ES-I3 (cell line): Measurements from ENCODE around the gene SAMD3.
"Not testable (repeated sequence)": the region's sequence is repeated elsewhere in the genome, so short reads cannot be mapped to it uniquely, and the experiment has no call there.

Experiments used
- H3K36me3 ChIP-seq: 2 replicates; pipeline ENCODE4 v1.6.1; 2013; ENCODE audit warnings: mild to moderate bottlenecking, low read length, control low read depth, moderate library complexity; ENCODE audit not compliant: insufficient read depth
- H3K4me1 ChIP-seq: 2 replicates; pipeline ENCODE4 v1.6.1; 2013; ENCODE audit warnings: mild to moderate bottlenecking, control low read depth, low read length; ENCODE audit not compliant: insufficient read depth
- H3K9ac ChIP-seq: 2 replicates; pipeline ENCODE4 v1.6.1; 2013; ENCODE audit warnings: low read depth, mild to moderate bottlenecking, low read length, moderate library complexity
- H3K9me3 ChIP-seq: 2 replicates; pipeline ENCODE4 v1.6.1; 2013; ENCODE audit warnings: mild to moderate bottlenecking, low read length, moderate library complexity; ENCODE audit not compliant: control insufficient read depth, insufficient read depth

Gene SAMD3

DNA sequence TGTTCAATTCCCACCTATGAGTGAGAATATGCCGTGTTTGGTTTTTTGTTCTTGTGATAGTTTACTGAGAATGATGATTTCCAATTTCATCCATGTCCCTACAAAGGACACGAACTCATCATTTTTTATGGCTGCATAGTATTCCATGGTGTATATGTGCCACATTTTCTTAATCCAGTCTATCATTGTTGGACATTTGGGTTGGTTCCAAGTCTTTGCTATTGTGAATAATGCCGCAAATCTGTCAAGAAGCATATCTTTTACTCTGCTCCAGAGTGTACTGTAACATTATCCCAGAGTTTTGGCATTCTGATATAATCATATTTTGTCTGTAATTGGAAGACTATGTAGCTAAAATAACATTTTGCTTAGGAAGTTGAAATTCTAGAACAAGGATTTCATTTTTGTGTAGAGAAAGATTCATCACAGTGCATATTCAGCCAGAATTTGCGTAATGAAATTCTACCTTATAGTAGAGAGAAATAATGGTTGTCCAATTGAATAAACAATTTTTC lies 105.5 kb downstream of the SAMD3 start:
- H3K9ac ChIP-seq, H3K9me3 ChIP-seq, H3K36me3 ChIP-seq, H3K4me1 ChIP-seq: not testable (repeated sequence)

DNA sequence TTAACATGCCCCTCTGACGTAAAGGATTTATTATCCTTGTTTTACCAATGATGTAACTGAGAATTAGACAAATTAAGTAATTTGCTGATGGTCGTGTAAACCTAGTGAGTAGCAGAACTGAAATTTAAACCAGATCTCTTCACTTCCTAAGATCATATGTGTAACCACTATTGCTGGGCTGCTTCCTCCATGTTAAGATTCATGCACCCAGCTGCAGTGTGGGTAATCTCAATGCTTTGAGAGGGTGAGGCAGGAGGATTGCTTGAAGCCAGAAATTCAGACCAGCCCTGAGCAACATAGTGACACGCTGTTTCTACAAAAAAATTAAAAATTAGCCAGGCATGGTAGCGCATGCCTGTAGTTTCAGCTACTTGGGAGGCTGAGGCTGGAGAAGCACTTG lies 106.5 kb downstream of the SAMD3 start:
- Histone ChIP-seq H3K9ac (no peak overlapping the region), H3K9me3 (no peaks in the 10 kb centered on the region), H3K4me1 (no peaks in the 10 kb centered on the region), H3K36me3 (no peaks in the 10 kb centered on the region)

DNA sequence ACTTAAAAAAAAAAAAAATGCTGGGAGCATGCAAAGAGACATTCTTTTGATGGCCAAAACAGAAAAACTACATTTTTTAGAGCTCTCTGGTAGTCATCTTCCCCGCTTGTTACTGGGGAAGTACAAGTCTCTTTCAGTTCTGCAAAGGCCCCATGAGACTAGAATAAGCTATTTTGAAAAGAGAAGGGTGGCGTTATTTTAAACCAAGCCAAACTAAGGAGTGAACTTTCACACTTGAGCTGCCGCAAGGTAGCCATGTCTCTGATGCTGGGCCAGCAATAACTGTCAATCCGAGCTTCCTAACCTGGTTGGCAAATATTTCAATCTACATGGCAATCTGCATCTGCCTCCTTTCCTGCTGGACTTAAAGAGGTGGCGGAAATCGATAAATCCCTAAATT lies 107.7 kb downstream of the SAMD3 start:
- H3K9ac ChIP-seq: no peak overlapping the region
- H3K36me3 ChIP-seq: no peaks in the 10 kb centered on the region
- no peaks in the 10 kb centered on the region for H3K4me1 ChIP-seq
- H3K9me3 ChIP-seq: no peaks in the 10 kb centered on the region

DNA sequence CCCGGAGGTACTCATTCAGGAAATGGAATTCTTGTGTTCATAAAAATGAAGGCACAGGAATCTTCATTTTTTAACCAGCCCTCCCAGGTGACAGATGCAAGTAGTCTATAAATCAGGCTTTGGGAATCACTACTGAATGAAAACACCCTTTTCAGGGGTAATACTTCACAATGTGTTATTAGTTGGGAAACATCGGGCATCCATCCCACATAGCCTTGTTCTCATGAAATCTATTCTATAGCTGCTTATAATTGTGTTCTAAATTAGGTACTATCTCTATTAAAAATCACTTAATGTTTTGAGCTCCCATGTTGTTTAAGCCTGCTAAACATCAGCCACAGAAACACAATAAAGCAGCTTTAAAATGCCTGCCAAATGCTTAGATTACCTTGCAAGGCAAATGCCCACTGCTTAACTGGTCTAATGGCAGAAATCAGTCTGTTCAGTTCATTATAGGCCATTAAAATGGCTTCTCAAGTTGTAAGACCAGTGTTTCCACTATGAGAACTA lies 109.5 kb downstream of the SAMD3 start:
- no peak overlapping the region for H3K9ac ChIP-seq
- no peaks in the 10 kb centered on the region for H3K9me3 ChIP-seq
- no peaks in the 10 kb centered on the region for H3K4me1 ChIP-seq
- H3K36me3 ChIP-seq: no peaks in the 10 kb centered on the region

DNA sequence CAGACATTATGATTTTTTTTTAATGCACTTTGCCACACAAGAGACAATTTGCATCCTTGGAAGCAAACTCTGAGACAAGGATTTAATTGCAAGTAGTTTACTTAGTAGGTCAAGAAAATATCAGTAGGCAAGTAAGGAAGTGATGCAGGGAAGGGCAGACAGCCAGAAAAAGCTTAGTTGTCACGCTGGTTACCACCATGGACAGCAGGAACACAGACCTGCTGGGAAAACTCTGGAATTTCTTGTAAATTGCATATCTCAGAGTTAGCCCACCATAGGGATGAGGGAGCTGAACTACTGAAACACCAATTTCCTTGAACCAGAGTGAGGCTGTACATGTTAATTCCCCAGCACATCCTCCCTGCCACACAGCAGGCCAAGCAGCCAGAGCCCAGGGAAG lies 111.7 kb downstream of the SAMD3 start:
- Histone ChIP-seq H3K36me3 (no peaks in the 10 kb centered on the region), H3K9ac (no peak overlapping the region), H3K4me1 (no peaks in the 10 kb centered on the region), H3K9me3 (no peaks in the 10 kb centered on the region)

DNA sequence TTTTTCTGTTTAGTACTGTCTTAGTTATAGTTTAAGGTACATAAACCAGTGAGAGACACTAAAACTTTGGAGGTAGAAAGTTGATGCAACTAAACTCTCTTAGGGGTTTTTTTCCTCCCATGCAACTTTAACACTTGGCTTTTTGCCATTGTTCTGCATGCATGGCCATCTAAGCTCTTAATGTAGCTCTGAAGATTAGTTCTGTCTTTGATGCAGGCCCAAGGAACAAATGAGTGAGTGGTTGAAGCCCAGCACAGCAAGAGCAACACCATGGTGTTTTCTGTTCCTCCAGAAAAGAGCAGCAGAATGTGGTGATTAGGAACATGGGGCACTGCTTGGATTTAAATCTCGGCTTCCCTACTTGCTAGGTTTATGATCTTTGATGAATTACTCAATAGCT lies 115.0 kb downstream of the SAMD3 start:
- Histone ChIP-seq H3K4me1 (no peaks in the 10 kb centered on the region), H3K9ac (no peak overlapping the region), H3K9me3 (no peaks in the 10 kb centered on the region), H3K36me3 (no peaks in the 10 kb centered on the region)

DNA sequence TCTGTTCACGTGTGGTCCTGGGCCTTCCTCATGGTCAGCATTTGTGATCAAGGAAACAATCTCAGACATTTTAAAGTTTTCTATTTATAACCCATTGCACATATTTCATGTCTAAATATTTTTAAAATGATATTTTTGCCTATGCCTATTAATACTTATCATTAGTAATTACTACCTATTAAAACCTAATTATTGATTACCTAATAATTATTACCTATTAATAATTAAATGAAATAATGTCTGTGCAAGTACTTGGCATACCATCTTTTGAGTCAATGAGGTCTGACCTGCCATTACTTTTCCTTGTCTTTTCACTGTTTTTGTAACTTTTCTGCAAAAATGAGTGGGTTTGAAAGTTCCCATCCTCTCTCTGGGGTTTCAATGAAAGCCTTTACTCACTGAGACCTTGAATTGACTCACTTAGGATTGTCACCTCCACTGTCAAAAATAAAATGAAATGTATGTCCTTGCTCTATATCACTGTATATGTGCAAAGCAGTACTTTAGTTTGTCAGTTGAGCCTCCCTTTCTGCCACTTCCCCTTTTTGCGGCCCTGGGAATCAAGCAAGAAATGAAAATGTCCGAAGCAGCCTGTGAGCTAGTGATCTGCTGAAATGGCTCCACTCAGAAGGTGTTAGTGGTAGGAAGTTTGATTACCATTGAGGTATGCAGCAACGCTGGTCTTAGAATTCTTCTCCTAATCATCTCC lies 116.6 kb downstream of the SAMD3 start:
- Histone ChIP-seq H3K4me1 (no peaks in the 10 kb centered on the region), H3K36me3 (no peaks in the 10 kb centered on the region), H3K9ac (no peak overlapping the region), H3K9me3 (no peaks in the 10 kb centered on the region)

DNA sequence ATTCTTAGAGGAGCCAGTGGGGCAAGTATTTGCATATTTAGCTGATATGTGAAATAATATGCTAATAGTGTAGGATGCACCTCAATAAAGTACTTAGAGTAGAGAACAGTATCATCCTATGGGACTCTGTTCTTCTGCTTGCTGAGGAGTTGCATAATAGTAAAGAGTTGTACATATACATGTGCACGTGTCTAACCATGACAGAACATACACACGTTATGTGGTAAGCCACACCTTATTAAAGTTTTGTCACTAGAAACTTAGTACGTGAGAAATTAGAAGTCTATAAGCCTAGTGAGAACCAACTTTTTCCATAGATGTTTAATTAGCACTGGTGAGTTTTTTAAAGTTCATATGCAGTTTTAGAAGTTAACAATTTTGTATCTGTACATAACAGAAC lies 123.6 kb downstream of the SAMD3 start:
- no peaks in the 10 kb centered on the region for H3K4me1 ChIP-seq
- H3K9ac ChIP-seq: no peak overlapping the region
- H3K36me3 ChIP-seq: no peaks in the 10 kb centered on the region; the same call in 1 of the 2 replicates
- H3K9me3 ChIP-seq: no peaks in the 10 kb centered on the region

DNA sequence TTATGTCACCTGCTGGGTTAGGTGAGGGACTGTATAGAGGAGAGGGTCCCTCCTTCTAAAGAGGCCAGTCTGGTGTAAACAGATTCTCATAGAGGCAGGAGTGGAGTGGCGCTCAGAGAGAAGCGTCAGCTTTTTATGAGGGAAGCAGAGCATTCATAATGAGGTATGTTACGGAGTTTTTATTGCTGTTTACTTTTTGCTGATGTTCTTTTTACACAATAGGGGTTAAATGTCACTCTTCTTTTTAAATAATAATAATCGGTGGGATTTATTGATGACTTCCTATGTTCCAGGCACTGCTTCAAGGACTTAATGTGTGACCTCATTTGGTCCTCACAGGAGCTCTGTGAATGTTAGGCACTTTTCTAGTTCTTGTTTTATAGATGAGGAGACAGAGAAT lies 124.4 kb downstream of the SAMD3 start:
- Histone ChIP-seq H3K36me3 (no peaks in the 10 kb centered on the region; the same call in 1 of the 2 replicates), H3K9me3 (no peaks in the 10 kb centered on the region), H3K4me1 (no peaks in the 10 kb centered on the region), H3K9ac (no peak overlapping the region)
